HUES64 (cell line): Measurements from ENCODE around the gene IL36RN.
"Not testable (repeated sequence)": the region's sequence is repeated elsewhere in the genome, so short reads cannot be mapped to it uniquely, and the experiment has no call there.

Source experiments
- H3K27ac ChIP-seq: 2 replicates; pipeline ENCODE4 v1.7.0; 2013; ENCODE audit warnings: low read depth, low read length, inconsistent platforms
- H3K27me3 ChIP-seq: 2 replicates; pipeline ENCODE4 v1.6.1; 2013; ENCODE audit warnings: mild to moderate bottlenecking, low read length; ENCODE audit not compliant: insufficient read depth
- H3K36me3 ChIP-seq: 2 replicates; pipeline ENCODE4 v1.6.1; 2013; ENCODE audit warnings: mild to moderate bottlenecking, low read length; ENCODE audit not compliant: insufficient read depth
- H3K4me1 ChIP-seq: 2 replicates; pipeline ENCODE4 v1.6.1; 2013; ENCODE audit warnings: mild to moderate bottlenecking, low read length, moderate library complexity; ENCODE audit not compliant: insufficient read depth
- H3K4me3 ChIP-seq: 2 replicates; pipeline ENCODE4 v1.5.1; 2013; ENCODE audit warnings: mild to moderate bottlenecking, low read length, moderate library complexity
- H3K9ac ChIP-seq: 2 replicates; pipeline ENCODE4 v1.6.1; 2013; ENCODE audit warnings: mild to moderate bottlenecking, low read depth, low read length
- H3K9me3 ChIP-seq: 2 replicates; pipeline ENCODE4 v1.6.1; 2013; ENCODE audit warnings: low read depth, low read length; ENCODE audit not compliant: insufficient read depth
- WGBS: fragments of 150-250, 120-280 bp; methylation state at CpG from one replicate; pipeline ENCODE4 v1.1.7; 2013; ENCODE audit warnings: missing lambda C conversion rate; 5-methylcytosine and 5-hydroxymethylcytosine counted together

IL36RN gene

GRCh38 chr2:113088213-113088992, 29.4 kb downstream of the IL36RN start:
- Histone ChIP-seq H3K9ac (no peak overlapping the region), H3K4me3 (no peak overlapping the region), H3K9me3 (no peaks in the 10 kb centered on the region), H3K36me3 (no peaks in the 10 kb centered on the region), H3K27me3 (peaks cover 6% of the 10 kb centered on the region), H3K27ac (no peak overlapping the region), H3K4me1 (no peaks in the 10 kb centered on the region)

DNA sequence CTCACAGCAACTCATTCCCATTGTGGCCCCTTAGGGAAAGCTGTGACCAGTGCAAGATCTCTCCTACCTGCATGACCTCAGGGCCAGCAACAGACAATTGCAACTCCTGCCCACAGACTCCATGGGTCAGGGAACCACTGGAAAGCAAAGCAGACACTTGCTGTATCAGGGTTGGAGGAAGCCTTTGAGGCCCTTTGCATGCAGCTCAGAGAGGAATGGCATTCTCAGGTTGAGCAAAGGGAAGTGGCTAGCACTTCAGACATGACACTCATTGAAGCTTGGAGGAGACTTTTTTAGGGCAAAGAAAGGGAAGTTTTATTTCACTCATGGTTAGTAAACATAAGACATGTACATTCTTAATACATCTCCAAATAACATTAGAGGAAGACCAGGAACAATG, 30.9 kb downstream of the IL36RN start:
- 0 out of 2 replicates have a peak, but pooled peaks cover 4% of the 10 kb centered on the region for H3K9me3 ChIP-seq
- H3K27ac ChIP-seq = no peak overlapping the region
- H3K4me3 ChIP-seq = no peak overlapping the region
- no peak overlapping the region for H3K9ac ChIP-seq
- no peaks in the 10 kb centered on the region for H3K4me1 ChIP-seq
- H3K36me3 ChIP-seq = no peaks in the 10 kb centered on the region
- H3K27me3 ChIP-seq = peaks cover 6% of the 10 kb centered on the region

DNA sequence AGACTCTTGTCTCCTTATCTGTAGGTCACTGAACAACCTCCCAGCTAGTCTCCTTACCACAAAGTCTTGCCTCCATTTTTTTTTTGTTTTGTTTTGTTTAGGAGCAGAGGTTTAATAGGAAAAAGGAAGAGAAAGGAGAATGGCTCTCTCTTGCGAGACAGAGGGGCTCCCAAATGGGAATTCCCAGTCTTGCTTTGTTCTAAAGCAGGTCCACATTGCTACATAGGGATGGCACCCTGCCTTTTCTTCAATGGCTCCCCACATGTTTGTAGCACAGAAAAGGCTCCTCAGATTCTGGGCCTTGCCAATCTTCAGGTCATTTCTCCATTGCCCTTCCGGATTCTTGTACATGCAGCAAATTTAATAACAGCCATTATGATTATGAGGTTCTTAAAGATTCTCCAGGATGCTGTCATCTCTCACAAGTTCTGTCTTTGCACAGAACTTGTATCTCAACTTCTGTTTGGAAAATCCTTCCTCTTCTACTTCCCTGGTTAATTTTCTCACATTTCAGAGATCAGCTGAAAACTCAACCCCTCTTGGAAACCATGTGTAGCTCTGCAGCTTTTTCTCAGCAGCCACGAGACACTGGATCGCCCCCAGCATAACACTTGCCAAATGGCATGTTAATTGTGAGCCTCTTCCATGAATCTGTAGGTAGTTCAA, 32.4 kb downstream of the IL36RN start:
- no peaks in the 10 kb centered on the region for H3K4me1 ChIP-seq
- H3K36me3 ChIP-seq = no peaks in the 10 kb centered on the region
- H3K9ac ChIP-seq = no peak overlapping the region
- 79% methylated on average over 4 of the region's 4 CpGs for WGBS
- no peak overlapping the region for H3K4me3 ChIP-seq
- no peak overlapping the region for H3K27ac ChIP-seq
- H3K27me3 ChIP-seq = peaks cover 6% of the 10 kb centered on the region
- H3K9me3 ChIP-seq = 0 out of 2 replicates have a peak, but pooled peaks cover 8% of the 10 kb centered on the region

- Histone ChIP-seq H3K9ac (no peak overlapping the region), H3K36me3 (no peaks in the 10 kb centered on the region), H3K9me3 (peaks cover 15% of the 10 kb centered on the region; the same call in 1 of the 2 replicates), H3K4me1 (no peaks in the 10 kb centered on the region), H3K27me3 (peaks cover 6% of the 10 kb centered on the region), H3K27ac (no peak overlapping the region), H3K4me3 (no peak overlapping the region)
- 92% methylated on average over 5 of the region's 5 CpGs for WGBS
Observed at GRCh38 chr2:113092864-113093612, 34.0 kb downstream of the IL36RN start.

DNA sequence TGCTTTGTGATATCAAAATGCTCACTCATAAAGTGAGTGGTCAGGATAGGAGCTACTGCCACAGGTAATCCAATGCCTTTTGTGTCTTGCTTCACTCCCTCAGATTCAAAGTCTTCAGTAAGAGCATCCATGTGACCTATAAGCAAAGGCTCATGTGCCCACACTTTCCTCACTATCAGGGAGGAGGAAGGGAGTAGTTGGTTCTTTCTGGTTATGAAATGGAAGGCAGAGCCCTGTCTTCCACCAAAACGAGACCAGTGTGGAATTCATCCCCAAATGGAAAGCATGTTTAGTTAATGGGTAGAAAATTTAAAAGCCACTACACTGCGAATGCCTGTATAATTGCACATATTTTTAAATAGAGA, 34.6 kb downstream of the IL36RN start:
- H3K9me3 ChIP-seq = peaks cover 15% of the 10 kb centered on the region; the same call in 1 of the 2 replicates
- WGBS = 100% methylated on average over 1 of the region's 2 CpGs
- no peak overlapping the region for H3K27ac ChIP-seq
- H3K27me3 ChIP-seq = peaks cover 6% of the 10 kb centered on the region
- H3K4me1 ChIP-seq = no peaks in the 10 kb centered on the region
- no peaks in the 10 kb centered on the region for H3K36me3 ChIP-seq
- H3K4me3 ChIP-seq = no peak overlapping the region
- no peak overlapping the region for H3K9ac ChIP-seq

DNA sequence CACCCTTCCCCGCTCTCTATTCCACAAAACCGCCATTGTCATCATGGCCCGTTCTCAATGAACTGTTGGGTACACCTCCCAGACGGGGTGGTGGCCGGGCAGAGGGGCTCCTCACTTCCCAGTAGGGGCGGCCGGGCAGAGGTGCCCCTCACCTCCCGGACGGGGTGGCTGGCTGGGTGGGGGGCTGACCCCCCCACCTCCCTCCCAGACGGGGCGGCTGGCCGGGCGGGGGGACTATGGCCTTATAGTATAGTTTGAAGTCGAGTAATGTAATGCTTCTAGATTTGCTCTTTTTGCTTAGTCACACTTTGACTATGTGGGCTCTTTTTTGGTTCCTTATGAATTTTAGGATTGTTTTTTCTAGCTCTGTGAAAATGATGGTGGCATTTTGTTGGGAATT, 37.3 kb downstream of the IL36RN start:
- not testable (repeated sequence) for H3K27me3 ChIP-seq, H3K4me3 ChIP-seq, H3K36me3 ChIP-seq, H3K9ac ChIP-seq, H3K27ac ChIP-seq, H3K4me1 ChIP-seq
- H3K9me3 ChIP-seq = peaks cover 19% of the 10 kb centered on the region; the same call in 1 of the 2 replicates
- WGBS = 93% methylated on average over 10 of the region's 14 CpGs

GRCh38 chr2:113096842-113097618, 38.0 kb downstream of the IL36RN start:
- H3K4me3 ChIP-seq, H3K27ac ChIP-seq, H3K27me3 ChIP-seq, H3K4me1 ChIP-seq, H3K9ac ChIP-seq, H3K36me3 ChIP-seq: not testable (repeated sequence)
- 92% methylated on average over 2 of the region's 2 CpGs for WGBS
- peaks cover 19% of the 10 kb centered on the region; the same call in 1 of the 2 replicates for H3K9me3 ChIP-seq

DNA sequence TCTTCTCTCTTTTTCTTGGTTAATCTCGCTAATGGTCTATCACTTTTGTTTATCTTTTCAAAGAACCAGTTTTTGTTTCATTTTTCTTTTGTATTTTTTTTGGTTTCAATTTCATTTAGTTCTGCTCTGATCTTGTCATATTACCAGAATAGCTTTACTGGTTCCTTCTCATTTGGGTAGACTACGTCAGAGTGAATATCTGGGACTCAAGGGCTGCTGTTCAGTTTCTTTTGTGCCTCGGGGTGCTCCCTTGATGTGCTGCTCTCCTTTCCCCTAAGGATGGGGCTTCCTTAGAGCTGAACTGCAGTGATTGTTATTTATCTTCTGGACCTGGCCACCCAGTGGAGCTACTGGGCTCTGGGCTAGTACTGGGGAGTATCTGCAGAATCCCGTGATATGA, 39.0 kb downstream of the IL36RN start:
- Histone ChIP-seq H3K9ac (no peak overlapping the region), H3K9me3 (peaks cover 19% of the 10 kb centered on the region; the same call in 1 of the 2 replicates), H3K27me3 (no peaks in the 10 kb centered on the region), H3K36me3 (no peaks in the 10 kb centered on the region), H3K27ac (no peak overlapping the region), H3K4me3 (no peak overlapping the region), H3K4me1 (no peaks in the 10 kb centered on the region)
- 92% methylated on average over 4 of the region's 4 CpGs for WGBS

GRCh38 chr2:113098532-113098931, 39.5 kb downstream of the IL36RN start:
- no peaks in the 10 kb centered on the region for H3K4me1 ChIP-seq
- H3K27ac ChIP-seq = no peak overlapping the region
- 95% methylated on average over 6 of the region's 6 CpGs for WGBS
- H3K36me3 ChIP-seq = no peaks in the 10 kb centered on the region
- no peaks in the 10 kb centered on the region for H3K27me3 ChIP-seq
- no peak overlapping the region for H3K9ac ChIP-seq
- no peak overlapping the region for H3K4me3 ChIP-seq
- H3K9me3 ChIP-seq = peaks cover 19% of the 10 kb centered on the region; the same call in 1 of the 2 replicates

DNA sequence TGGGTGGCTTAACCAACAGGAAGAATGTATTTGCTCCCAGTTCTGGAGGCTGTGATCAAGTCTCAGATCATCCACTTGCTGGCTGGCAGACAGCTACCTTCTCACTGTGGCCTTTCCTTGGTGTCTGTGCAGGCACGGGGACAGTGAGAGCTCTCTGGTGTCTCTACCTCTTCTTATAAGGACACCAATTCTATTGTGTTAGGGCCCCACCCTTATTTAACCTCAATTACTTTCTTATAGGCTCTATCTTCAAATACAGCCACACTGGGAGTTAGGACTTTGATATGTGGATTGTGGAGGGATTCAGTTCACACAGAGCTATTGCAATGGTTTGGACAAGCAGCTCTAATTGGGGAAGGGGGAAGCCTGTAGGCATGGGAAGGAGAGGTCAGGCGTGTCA, 43.1 kb downstream of the IL36RN start:
- Histone ChIP-seq H3K36me3 (no peaks in the 10 kb centered on the region), H3K27ac (no peak overlapping the region), H3K9me3 (peaks cover 7% of the 10 kb centered on the region; the same call in 1 of the 2 replicates), H3K27me3 (no peaks in the 10 kb centered on the region), H3K4me3 (no peak overlapping the region), H3K4me1 (no peaks in the 10 kb centered on the region), H3K9ac (no peak overlapping the region)
- WGBS = 95% methylated on average over 2 of the region's 2 CpGs
